K562 (cell line): ENCODE results near the gene CREB5. TPM values are rescaled to one million over a fixed set of nuclear protein-coding genes. Genes with fewer than 3 reads are reported as not detected.

Experiments
- ATAC-seq: fragments of 200-7000 bp; cut with Tn5 transposase; 3 replicates; pipeline ENCODE4 v1.9.1; 2020; ENCODE audit warnings: moderate library complexity
- BruUV-seq: library from RNA; stranded (reverse); fragments of 400-500 nt; replicated peaks from 2 replicates; lab custom pipeline; 2021; lab: Mats Ljungman, UMichigan
- CTCF ChIA-PET: fragments of 300-600 bp; formaldehyde crosslinking; extraction: SDS; loops from one replicate; lab custom pipeline; 2021; ENCODE audit warnings: low intra/inter-chr PET ratio; lab: Yijun Ruan, JAX
- POLR2A ChIA-PET: fragments of 300-600, 350-650 bp; sonication (Branson Sonifier 250); formaldehyde crosslinking; extraction: SDS; loops from one replicate; lab custom pipeline; 2021; ENCODE audit warnings: antibody characterized with exemption, inconsistent platforms; lab: Yijun Ruan, JAX
- DNase-seq, 4 experiments: peaks; one replicate each; pipeline versions ENCODE4 v3.0.0 to v3.0.0-alpha.2; 2011 to 2018; ENCODE audit warnings: low spot score in 3 of 4, mixed read lengths in 3 of 4; ENCODE audit errors: extremely low read depth in 1 of 4
- FAIRE-seq: peaks from 2 replicates; lab custom pipeline; 2011; peaks lifted over from hg19 to GRCh38; lab: Jason Lieb, UNC
- H2AFZ ChIP-seq: 2 replicates; pipeline ENCODE4 v1.6.0; 2011; ENCODE audit warnings: low read depth, low read length, control low read depth, inconsistent platforms
- H3K27ac ChIP-seq: fragments of 200-600 bp; 3 replicates; pipeline ENCODE4 v1.8.0; 2011; ENCODE audit warnings: low read depth, mild to moderate bottlenecking, control low read depth, inconsistent platforms, low read length, moderate library complexity, mixed read lengths; ENCODE audit errors: extremely low read depth
- H3K27me3 ChIP-seq, 2 experiments: fragments of 300-600 bp in 1 of 2; 2 replicates in 1 of 2; 3 replicates in 1 of 2; pipeline versions ENCODE4 v1.6.0 to v1.8.0; 2011; ENCODE audit warnings: inconsistent platforms in 2 of 2, low read length in 2 of 2, mild to moderate bottlenecking in 1 of 2, mixed read lengths in 1 of 2, moderate library complexity in 1 of 2; ENCODE audit not compliant: control insufficient read depth in 2 of 2, insufficient read depth in 2 of 2
- H3K36me3 ChIP-seq: fragments of 300-600 bp; 3 replicates; pipeline ENCODE4 v1.8.0; 2011; ENCODE audit warnings: mild to moderate bottlenecking, low read length, inconsistent platforms; ENCODE audit not compliant: control insufficient read depth, insufficient read depth
- H3K4me1 ChIP-seq, 2 experiments: fragments of 200-600 bp in 1 of 2; replicated peaks in 1 of 2; 2 replicates in 1 of 2; 3 replicates in 1 of 2; pipeline versions ENCODE4 v1.5.1 to v1.8.0; 2011; ENCODE audit warnings: inconsistent platforms in 2 of 2, low read length in 2 of 2, mild to moderate bottlenecking in 1 of 2, mixed read lengths in 1 of 2, moderate library complexity in 1 of 2; ENCODE audit not compliant: control insufficient read depth in 2 of 2, insufficient read depth in 2 of 2
- H3K4me2 ChIP-seq: 2 replicates; pipeline ENCODE4 v1.6.1; 2011; ENCODE audit warnings: low read length, control low read depth, inconsistent platforms, mixed read lengths; ENCODE audit not compliant: insufficient read depth
- H3K4me3 ChIP-seq: fragments of 200-600 bp; sonication (generic), shearing (Covaris generic); 2 replicates; pipeline ENCODE4 v1.5.1; 2016; ENCODE audit warnings: control low read depth, inconsistent platforms
- H3K79me2 ChIP-seq: fragments of 200-600 bp; 3 replicates; pipeline ENCODE4 v1.8.0; 2011; ENCODE audit warnings: low read length, inconsistent platforms; ENCODE audit not compliant: control insufficient read depth, insufficient read depth
- H3K9ac ChIP-seq, 2 experiments: 2 replicates each; pipeline versions ENCODE4 v1.6.0 to v1.6.1; 2011; ENCODE audit warnings: low read depth in 2 of 2, low read length in 2 of 2, control low read depth in 1 of 2, inconsistent platforms in 1 of 2, mild to moderate bottlenecking in 1 of 2, mixed read lengths in 1 of 2; ENCODE audit not compliant: insufficient read depth in 1 of 2
- H3K9me1 ChIP-seq: one replicate; pipeline ENCODE4 v1.6.0; 2011; ENCODE audit warnings: inconsistent platforms, mild to moderate bottlenecking, low read length, moderate library complexity; ENCODE audit not compliant: control insufficient read depth, insufficient read depth
- H3K9me3 ChIP-seq: replicated peaks from 2 replicates; pipeline ENCODE4 v1.5.1; 2011; ENCODE audit warnings: low read depth, low read length, inconsistent platforms; ENCODE audit not compliant: control insufficient read depth, insufficient read depth
- H4K20me1 ChIP-seq: replicated peaks from 2 replicates; pipeline ENCODE4 v1.6.1; 2011; ENCODE audit warnings: low read length, inconsistent platforms, mixed read lengths; ENCODE audit not compliant: control insufficient read depth, insufficient read depth
- ATF7 ChIP-seq: fragments of 450-650 bp; IDR thresholded peaks from 2 replicates; pipeline ENCODE4 v1.7.1; 2014; ENCODE audit warnings: mild to moderate bottlenecking, moderate library complexity
- CHD2 ChIP-seq: IDR thresholded peaks from 2 replicates; pipeline ENCODE4 v1.6.1; 2011; ENCODE audit warnings: low read depth, low read length
- CREB1 ChIP-seq, 2 experiments: sonication (generic) in 1 of 2; formaldehyde crosslinking in 1 of 2; IDR thresholded peaks; 2 replicates each; pipeline versions ENCODE4 v1.6.1 to v1.8.0; 2012 to 2022; ENCODE audit warnings: inconsistent platforms in 1 of 2, mild to moderate bottlenecking in 1 of 2, missing genetic modification reagents in 1 of 2, moderate library complexity in 1 of 2
- CREB5 ChIP-seq: fragments of 250-450 bp; sonication (Bioruptor Pico); IDR thresholded peaks from 2 replicates; pipeline ENCODE4 v1.5.0; 2020; ENCODE audit warnings: mild to moderate bottlenecking
- FOXM1 ChIP-seq, 2 experiments: fragments of 450-650 bp in 1 of 2; sonication (generic) in 1 of 2; formaldehyde crosslinking in 1 of 2; IDR thresholded peaks; 2 replicates each; pipeline versions ENCODE4 v1.6.1 to v1.9.0; 2017 to 2022; ENCODE audit warnings: low read depth in 2 of 2, mild to moderate bottlenecking in 2 of 2, missing genetic modification reagents in 1 of 2, moderate library complexity in 1 of 2
- ILK ChIP-seq: fragments of 450-650 bp; IDR thresholded peaks from 2 replicates; pipeline ENCODE4 v1.6.1; 2016; ENCODE audit warnings: missing genetic modification characterization, low read depth, mild to moderate bottlenecking, missing compliant biosample characterization, moderate library complexity, borderline replicate concordance
- IRF2 ChIP-seq: sonication (generic); formaldehyde crosslinking; IDR thresholded peaks from 2 replicates; pipeline ENCODE4 v1.8.1; 2022; ENCODE audit warnings: mild to moderate bottlenecking, missing genetic modification reagents
- KAT2B ChIP-seq: IDR thresholded peaks from one replicate; pipeline ENCODE4 v1.6.1; 2012; ENCODE audit warnings: low read depth, mild to moderate bottlenecking, control low read depth, inconsistent platforms, low read length, moderate library complexity
- MECOM ChIP-seq: fragments of 250-450 bp; sonication (Bioruptor Pico); IDR thresholded peaks from 2 replicates; pipeline ENCODE4 v1.8.0; 2022; ENCODE audit warnings: inconsistent platforms
- POLR2AphosphoS2 ChIP-seq: IDR thresholded peaks from 2 replicates; pipeline ENCODE4 v1.6.1; 2012; ENCODE audit warnings: low read length, improper control_type of control experiment
- PTBP1 ChIP-seq: fragments of 200-400 bp; formaldehyde crosslinking; IDR thresholded peaks from 2 replicates; pipeline ENCODE4 v1.6.1; 2017; ENCODE audit warnings: low read depth, low read length
- SMARCC2 ChIP-seq: fragments of 450-650 bp; IDR thresholded peaks from 2 replicates; pipeline ENCODE4 v1.6.1; 2017; ENCODE audit warnings: antibody characterized with exemption, moderate library complexity, mild to moderate bottlenecking, low read depth
- ZNF699 ChIP-seq: fragments of 250-450 bp; sonication (Bioruptor Pico); IDR thresholded peaks from 2 replicates; pipeline ENCODE4 v1.8.0; 2021; ENCODE audit warnings: mild to moderate bottlenecking, moderate library complexity; ENCODE audit not compliant: insufficient replicate concordance
- ZSCAN29 ChIP-seq: fragments of 450-650 bp; IDR thresholded peaks from 2 replicates; pipeline ENCODE4 v1.6.1; 2017
- WGBS: fragments of 100-300 bp; shearing (Covaris generic); methylation state at CpG from one replicate; pipeline ENCODE4 v1.1.6; 2016; ENCODE audit warnings: low coverage, mixed read lengths; ENCODE audit not compliant: insufficient coverage; ENCODE audit errors: missing lambda C conversion rate; 5-methylcytosine and 5-hydroxymethylcytosine counted together
- in situ Hi-C: fragments of 300-500 bp; cut with MboI; formaldehyde crosslinking; loops from 4 replicates; pipeline ENCODE4 v1.15.0; 2018; ENCODE audit warnings: inconsistent platforms, mixed read lengths
- intact Hi-C: fragments of 100-400 bp; cut with micrococcal nuclease; formaldehyde crosslinking; loops from 2 replicates; pipeline ENCODE4 v1.14.2; 2022
- polyA plus RNA-seq, 8 experiments: library from polyadenylated mRNA; depleted of rRNA in 4 of 8; stranded (reverse) in 5 of 8; unstranded in 3 of 8; fragments of >200 nt; fragmentation: Nextera tagmentation in 2 of 8; fragmentation: Illumina TruSeq in 1 of 8; extraction: Ambion mirVana in 2 of 8; extraction: Trizol in 1 of 8; gene quantifications; 2 replicates each; pipeline versions ENCODE4 v1.2.1 to v1.2.3, GENCODE V29; 2011 to 2014; ENCODE audit warnings: inconsistent platforms in 1 of 8, missing spikeins in 1 of 8
- total RNA-seq, 7 experiments: library from RNA; depleted of rRNA in 6 of 7; stranded (reverse); fragments of >200 nt in 6 of 7; fragmentation: Illumina TruSeq in 2 of 7; extraction: Trizol in 2 of 7; gene quantifications; 2 replicates each; pipeline versions ENCODE4 v1.2.1 to v1.2.3, GENCODE V29; 2011 to 2021; ENCODE audit warnings: low replicate concordance in 1 of 7
- TF ChIP-seq, protein P1 (sequence below), 2 experiments: fragments of 450-650 bp; IDR thresholded peaks; 2 replicates each; pipeline ENCODE4 v1.6.1; 2018; ENCODE audit warnings: mild to moderate bottlenecking in 2 of 2, low read depth in 1 of 2; ENCODE audit not compliant: partially characterized antibody in 2 of 2
- TF ChIP-seq, protein P2 (sequence below): fragments of 450-650 bp; conservative IDR thresholded peaks from 2 replicates; pipeline ENCODE4 v1.6.1; 2016; ENCODE audit warnings: missing genetic modification characterization, low read depth, mild to moderate bottlenecking, missing compliant biosample characterization, moderate library complexity

CREB5 gene
- total and polyA plus RNA-seq, 9 of the 15 experiments (the other 6 are each of a cell fraction or from before 2014, with no cell fraction given): 0.33 to 6.4 (median 1.8) TPM

DNA sequence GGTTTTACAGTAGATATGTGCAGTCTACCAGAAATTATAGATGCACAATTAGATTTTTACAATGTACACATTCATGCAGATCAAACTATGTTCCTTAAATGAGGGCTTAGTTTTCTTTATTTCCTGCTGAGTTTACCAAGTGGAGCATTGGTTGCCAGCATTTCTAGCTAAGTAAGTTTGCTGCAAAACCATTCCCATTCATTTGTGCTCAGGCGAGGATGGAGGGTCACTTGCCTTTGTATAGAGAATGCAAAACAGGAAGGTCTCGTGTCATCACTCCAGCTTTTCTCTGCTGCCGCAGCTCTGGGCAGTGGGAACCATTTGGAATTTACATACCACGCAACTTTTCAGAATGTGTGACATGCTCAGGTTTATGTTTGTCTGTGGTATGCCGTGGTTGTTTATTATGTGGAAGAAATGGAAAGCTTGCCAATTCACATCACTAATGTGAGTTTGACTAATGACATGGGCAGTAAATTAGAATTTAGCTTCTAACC is 347.2 kb downstream of the CREB5 start:
- Histone ChIP-seq H3K4me1 (no peaks in the 10 kb centered on the region), H3K27me3 (no peaks in the 10 kb centered on the region), H3K36me3 (no peaks in the 10 kb centered on the region), H3K79me2 (no peaks in the 10 kb centered on the region), H3K9ac (no peak overlapping the region), H4K20me1 (no peaks in the 10 kb centered on the region), H3K9me3 (no peaks in the 10 kb centered on the region), H3K4me3 (no peak overlapping the region), H2AFZ (no peak overlapping the region), H3K9me1 (no peaks in the 10 kb centered on the region), H3K4me2 (no peak overlapping the region), H3K27ac (no peak overlapping the region)
- FAIRE-seq (no peak), DNase-seq (no peak), ATAC-seq (no peak)
- no TSS peak for BruUV-seq
- ChIA-PET POLR2A (interaction anchor here (0.6 to 1.3 kb wide), 3 partner anchors 17 to 1377 kb away, joined by 3 to 7 read pairs (median 5); no protein-coding TSS in a partner anchor), CTCF (no interaction called here)
- intact Hi-C loops (no loop called here), in situ Hi-C loops (no loop called here)
- 9% methylated on average over 5 of the region's 5 CpGs for WGBS
- TF ChIP-seq IRF2 (CRISPR knock-in tag) (no peak), CREB1 (IDR thresholded peaks at IDR 0.05) (no peak), CREB1 (CRISPR knock-in tag; IDR thresholded peaks at IDR 0.05) (no peak), CHD2 (no peak), SMARCC2 (no peak), CREB5 (CRISPR knock-in tag) (no peak), ZSCAN29 (no peak), KAT2B (no peak), FOXM1 (IDR thresholded peaks at IDR 0.05; ENCODE audit: low read depth) (no peak), FOXM1 (CRISPR knock-in tag; IDR thresholded peaks at IDR 0.05; ENCODE audit: low read depth) (no peak), POLR2AphosphoS2 (no peak), PTBP1 (no peak), ATF7 (no peak), ZNF699 (CRISPR knock-in tag) (no peak), MECOM (CRISPR knock-in tag) (no peak), ILK (tag) (no peak)
- TF ChIP-seq, protein P1, sequence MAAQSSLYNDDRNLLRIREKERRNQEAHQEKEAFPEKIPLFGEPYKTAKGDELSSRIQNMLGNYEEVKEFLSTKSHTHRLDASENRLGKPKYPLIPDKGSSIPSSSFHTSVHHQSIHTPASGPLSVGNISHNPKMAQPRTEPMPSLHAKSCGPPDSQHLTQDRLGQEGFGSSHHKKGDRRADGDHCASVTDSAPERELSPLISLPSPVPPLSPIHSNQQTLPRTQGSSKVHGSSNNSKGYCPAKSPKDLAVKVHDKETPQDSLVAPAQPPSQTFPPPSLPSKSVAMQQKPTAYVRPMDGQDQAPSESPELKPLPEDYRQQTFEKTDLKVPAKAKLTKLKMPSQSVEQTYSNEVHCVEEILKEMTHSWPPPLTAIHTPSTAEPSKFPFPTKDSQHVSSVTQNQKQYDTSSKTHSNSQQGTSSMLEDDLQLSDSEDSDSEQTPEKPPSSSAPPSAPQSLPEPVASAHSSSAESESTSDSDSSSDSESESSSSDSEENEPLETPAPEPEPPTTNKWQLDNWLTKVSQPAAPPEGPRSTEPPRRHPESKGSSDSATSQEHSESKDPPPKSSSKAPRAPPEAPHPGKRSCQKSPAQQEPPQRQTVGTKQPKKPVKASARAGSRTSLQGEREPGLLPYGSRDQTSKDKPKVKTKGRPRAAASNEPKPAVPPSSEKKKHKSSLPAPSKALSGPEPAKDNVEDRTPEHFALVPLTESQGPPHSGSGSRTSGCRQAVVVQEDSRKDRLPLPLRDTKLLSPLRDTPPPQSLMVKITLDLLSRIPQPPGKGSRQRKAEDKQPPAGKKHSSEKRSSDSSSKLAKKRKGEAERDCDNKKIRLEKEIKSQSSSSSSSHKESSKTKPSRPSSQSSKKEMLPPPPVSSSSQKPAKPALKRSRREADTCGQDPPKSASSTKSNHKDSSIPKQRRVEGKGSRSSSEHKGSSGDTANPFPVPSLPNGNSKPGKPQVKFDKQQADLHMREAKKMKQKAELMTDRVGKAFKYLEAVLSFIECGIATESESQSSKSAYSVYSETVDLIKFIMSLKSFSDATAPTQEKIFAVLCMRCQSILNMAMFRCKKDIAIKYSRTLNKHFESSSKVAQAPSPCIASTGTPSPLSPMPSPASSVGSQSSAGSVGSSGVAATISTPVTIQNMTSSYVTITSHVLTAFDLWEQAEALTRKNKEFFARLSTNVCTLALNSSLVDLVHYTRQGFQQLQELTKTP (IDR thresholded peaks at IDR 0.05; ENCODE audit: low read depth in 1 of 2, partially characterized antibody in 2 of 2): no peak
- TF ChIP-seq, protein P2, sequence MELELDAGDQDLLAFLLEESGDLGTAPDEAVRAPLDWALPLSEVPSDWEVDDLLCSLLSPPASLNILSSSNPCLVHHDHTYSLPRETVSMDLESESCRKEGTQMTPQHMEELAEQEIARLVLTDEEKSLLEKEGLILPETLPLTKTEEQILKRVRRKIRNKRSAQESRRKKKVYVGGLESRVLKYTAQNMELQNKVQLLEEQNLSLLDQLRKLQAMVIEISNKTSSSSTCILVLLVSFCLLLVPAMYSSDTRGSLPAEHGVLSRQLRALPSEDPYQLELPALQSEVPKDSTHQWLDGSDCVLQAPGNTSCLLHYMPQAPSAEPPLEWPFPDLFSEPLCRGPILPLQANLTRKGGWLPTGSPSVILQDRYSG (tag): no peak
